CD4-positive, alpha-beta T cell treated with Interleukin-1 beta for 1 hour (primary cell): ENCODE results near the gene BABAM2.
"Not testable (repeated sequence)": the region's sequence is repeated elsewhere in the genome, so short reads cannot be mapped to it uniquely, and the experiment has no call there.

Experiments used
- DNase-seq, 2 donors: peaks; one replicate each; pipeline ENCODE4 v3.0.0-alpha.2; 2020 to 2022

BABAM2 gene

DNA sequence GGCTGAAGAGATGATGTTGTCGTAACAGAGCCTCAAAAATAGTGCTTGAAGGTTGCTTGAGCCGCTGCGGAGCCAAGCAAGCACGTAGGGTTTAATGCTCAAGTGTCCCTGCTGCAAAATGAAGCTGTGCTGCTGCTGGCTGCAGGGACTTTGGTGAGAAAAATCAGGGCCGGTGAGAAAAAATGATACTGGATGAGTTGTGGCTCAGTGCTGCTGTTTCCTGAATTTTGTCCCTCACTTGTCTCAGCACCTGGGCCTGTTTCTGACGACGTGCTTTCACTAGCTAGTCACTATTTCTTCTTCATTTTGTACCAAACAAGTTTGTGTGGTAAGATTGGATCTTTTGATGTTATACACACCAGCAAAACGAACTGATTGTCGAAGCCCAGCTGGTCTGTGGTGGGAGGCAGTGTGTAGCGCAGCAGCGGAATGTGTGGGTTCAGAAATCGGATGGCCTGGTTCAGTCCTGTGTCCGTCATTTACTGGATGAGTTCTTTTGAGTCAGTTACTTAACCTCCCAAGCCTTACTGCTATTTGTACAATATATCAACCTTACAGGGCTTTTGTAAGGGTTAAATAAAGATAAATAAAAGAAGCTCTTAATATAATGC lies 329.3 kb downstream of the BABAM2 start:
- no peak for DNase-seq

- no peak for DNase-seq
Observed at GRCh38 chr2:28224648-28225472, 334.3 kb downstream of the BABAM2 start.

- DNase-seq: no peak
Observed at GRCh38 chr2:28225473-28226080, 335.0 kb downstream of the BABAM2 start.

DNA sequence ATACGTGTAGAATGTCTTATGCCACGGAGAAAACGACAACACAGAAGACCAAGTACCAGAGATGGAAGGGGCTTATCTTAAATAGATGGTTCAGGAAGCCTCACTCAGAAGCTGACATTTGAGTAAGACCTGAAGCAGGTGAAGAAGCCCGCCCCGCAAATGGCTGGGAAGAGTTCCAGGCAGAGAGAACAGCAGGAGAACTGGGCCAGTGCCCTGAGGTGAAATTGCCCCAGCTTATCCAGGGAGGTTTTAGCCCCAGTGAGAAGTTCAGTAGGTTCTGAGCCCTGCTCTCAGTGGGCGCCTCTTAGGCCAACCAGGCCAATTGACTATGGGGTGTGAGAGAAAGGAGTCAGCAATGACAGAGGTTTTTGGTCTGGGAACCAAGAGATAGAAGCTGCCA lies 336.0 kb downstream of the BABAM2 start:
- DNase-seq: no peak

- DNase-seq: no peak
Observed at GRCh38 chr2:28227498-28227897, 337.0 kb downstream of the BABAM2 start.

- DNase-seq: no peak
Observed at GRCh38 chr2:28228434-28228995, 338.0 kb downstream of the BABAM2 start.

GRCh38 chr2:28231110-28231631 lies 340.6 kb downstream of the BABAM2 start:
- no peak for DNase-seq

DNA sequence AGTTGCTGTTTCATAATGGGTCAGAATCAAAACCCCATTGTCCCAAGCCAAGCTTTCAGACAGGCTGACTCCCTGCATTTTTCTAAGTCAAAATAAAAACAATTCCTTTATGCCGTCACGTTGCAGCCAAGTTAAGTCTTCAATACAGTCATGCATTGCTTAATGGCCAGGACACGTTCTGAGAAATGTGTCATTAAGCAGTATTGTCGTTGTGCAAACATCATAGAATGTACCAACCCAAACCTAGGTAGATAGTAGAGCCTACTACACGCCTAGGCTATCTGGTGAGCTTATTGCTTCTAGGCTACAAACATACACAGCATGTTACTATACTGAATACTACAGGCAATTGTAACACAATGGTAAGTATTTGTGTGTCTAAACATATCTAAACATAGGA lies 341.8 kb downstream of the BABAM2 start:
- DNase-seq: no peak

DNA sequence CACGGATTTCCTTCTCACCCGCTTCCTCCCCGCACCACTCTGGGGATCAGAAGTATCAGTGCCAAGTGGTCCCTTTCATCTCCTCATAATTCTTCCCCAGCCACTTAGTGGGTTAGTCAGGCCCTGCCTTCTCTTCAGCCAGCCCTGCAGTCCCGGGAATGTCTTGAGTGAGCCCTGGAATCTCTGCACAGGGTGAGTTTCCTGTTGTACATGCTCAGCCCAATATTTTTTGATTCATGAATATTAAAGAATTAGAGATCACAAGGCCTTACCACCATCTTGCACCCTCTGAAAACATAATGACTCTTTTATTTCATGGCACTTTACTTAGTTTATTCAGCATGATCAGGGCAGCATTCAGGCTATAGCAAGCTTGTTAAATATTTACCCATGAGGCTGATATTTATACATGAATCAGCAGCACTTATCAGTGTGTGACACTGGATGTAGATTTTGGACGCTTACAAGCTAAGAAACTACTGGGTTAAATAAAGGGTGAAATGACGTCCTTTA lies 342.7 kb downstream of the BABAM2 start:
- no peak for DNase-seq

DNA sequence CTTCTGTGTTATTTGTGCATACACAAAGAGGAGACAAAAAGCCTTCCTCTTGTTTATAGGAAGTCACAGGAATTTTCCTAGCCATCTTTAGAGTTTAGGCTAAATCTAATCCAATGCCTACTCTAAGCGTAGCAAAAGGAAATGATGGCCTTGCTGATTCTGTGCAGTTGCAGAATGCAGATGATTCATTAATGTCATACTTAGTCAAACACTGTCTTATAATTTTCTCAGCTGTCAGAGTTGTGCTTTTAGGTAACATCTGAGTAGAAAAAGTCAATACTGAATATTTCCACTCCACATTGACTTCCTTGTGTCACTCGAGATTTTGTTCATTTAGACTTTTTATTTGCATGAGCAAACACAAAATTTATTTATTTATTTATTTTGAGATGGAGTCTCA lies 344.3 kb downstream of the BABAM2 start:
- no peak for DNase-seq

DNA sequence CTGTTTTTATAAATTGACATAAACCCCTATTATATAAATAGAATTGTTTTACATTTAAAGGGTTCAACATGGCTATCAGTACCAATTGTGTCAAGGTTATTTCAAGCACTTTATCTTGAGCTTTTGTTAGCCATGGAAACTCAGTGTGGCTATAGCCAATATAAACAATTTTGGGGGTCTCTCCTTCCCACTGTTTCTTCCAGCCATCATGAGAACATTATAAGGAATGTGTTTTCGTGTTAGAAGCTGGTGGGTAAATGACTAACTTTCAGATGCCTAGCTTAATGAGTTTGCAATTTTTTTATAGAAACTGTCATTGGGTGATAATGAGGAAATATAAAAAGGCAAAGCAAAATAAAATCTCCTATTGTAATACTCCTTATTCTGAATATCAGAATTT lies 348.7 kb downstream of the BABAM2 start:
- no peak for DNase-seq

GRCh38 chr2:28240937-28241336 lies 350.4 kb downstream of the BABAM2 start:
- no peak for DNase-seq

DNA sequence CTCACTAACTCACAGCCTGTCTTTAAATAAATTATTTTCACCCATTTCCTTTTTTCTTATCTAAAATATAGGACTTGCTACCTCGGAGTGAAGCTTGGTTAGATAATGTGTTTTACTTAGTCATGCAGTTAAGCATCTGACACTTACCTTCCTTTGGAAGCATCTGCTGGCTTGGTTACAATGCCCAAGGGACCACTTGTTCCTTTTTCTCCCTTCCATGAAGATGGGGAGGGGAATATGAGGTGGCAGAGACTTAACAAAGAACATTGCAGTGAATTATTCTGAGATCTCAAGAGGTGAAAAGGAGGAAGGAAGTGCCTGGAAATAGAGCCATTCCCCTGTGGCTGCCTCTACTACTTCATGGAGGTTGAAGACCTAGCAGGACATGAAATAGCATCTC lies 356.8 kb downstream of the BABAM2 start:
- DNase-seq: no peak

DNA sequence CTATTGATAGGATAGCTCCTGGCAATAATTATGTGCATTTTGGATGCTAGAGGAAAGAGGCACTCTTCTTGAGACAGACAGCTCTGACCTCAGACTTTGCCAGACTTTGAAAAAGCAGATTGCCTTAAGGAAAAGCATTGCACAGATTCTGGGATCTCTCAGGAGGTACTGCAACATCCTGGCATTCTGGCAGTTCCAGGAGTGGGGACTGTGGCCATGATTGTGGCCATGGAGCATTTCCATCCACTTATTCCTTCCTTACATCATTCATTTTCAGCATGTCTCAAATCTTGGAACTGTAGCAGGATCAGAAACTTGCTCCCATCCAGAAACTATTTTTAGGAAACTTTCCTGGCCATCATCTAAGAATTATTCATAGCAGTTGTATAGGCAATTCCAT lies 357.2 kb downstream of the BABAM2 start:
- no peak for DNase-seq

- no peak for DNase-seq
Observed at GRCh38 chr2:28248511-28248910, 358.0 kb downstream of the BABAM2 start.

- no peak for DNase-seq
Observed at GRCh38 chr2:28250006-28250405, 359.5 kb downstream of the BABAM2 start.

DNA sequence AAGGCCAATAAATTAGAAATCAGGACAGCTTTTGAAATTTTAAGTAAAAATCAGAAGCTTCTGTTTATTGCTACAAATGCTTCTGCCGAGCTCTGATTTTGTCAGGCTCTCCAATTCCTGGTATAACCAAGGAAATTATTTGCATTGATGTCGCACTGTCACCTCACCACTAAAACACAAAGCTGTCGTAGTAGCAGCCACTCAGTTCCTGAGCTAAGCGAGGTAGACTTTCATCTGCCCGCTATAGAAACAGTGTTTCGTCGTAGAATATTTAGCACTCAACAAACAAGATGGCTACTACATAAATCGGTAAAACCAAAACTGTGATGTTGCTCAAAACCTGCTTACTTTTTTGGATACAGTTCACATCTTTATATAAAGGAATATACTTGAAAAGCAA lies 360.8 kb downstream of the BABAM2 start:
- peak in 1 of 2 donors; percentile 40 for DNase-seq

DNA sequence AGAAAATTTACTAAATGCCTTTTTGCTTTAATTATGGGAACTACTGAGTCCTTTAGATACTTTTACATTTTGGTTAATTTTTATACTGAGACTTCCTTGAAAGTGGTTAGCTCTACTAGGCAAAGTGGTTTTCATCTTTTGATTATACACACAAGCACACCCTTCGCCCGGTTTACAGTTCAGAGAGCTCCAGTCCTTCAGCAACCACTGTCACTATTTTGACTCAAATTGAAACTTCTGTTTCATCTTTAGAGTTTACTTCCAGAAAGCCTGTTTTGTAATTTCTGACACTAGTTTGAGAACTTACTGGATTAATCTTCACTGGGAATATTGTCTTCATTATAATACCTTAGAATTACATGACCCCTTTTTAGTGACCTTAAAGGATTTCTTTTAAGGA lies 361.8 kb downstream of the BABAM2 start:
- DNase-seq: peak in 1 of 2 donors; percentile 20

- no peak for DNase-seq
Observed at GRCh38 chr2:28253543-28253942, 363.0 kb downstream of the BABAM2 start.

DNA sequence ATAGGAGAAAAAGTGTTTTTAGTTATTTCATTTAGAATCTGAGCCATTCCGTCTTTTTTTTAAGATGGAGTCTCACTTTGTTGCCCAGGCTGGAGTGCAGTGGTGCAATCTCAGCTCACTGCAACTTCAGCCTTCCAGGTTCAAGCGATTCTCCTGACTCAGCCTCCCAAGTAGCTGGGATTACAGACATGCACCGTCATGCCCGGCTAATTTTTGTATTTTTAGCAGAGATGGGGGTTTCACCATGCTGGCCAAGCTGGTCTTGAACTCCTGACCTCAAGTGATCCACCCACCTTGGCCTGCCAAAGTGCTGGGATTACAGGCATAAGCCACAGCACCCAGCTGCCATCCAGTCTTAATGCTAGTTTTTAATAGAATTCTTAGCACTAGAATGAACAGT lies 364.7 kb downstream of the BABAM2 start:
- DNase-seq: not testable (repeated sequence)

- no peak for DNase-seq
Observed at GRCh38 chr2:28257182-28257581, 366.7 kb downstream of the BABAM2 start.

- DNase-seq: not testable (repeated sequence)
Observed at GRCh38 chr2:28259226-28259625, 368.7 kb downstream of the BABAM2 start.

- no peak for DNase-seq
Observed at GRCh38 chr2:28263690-28264089, 373.2 kb downstream of the BABAM2 start.
